ENCODE results near the gene EBNA1BP2. TPM values are rescaled to one million over a fixed set of nuclear protein-coding genes. Genes with fewer than 3 reads are reported as not detected.
"Not testable (repeated sequence)": the region's sequence is repeated elsewhere in the genome, so short reads cannot be mapped to it uniquely, and the experiment has no call there.

Gene EBNA1BP2
- total RNA-seq, 1 experiment from 2014 or later: 111 TPM

- peak; percentile 83 for DNase-seq (ENCODE audit: low read depth)
Observed at GRCh38 chr1:43172527-43172972, 460 bp upstream of the EBNA1BP2 start.

- DNase-seq (ENCODE audit: low read depth): no peak
Observed at GRCh38 chr1:43171312-43171875, 696 bp downstream of the EBNA1BP2 start.

GRCh38 chr1:43165765-43166164 lies 6.3 kb downstream of the EBNA1BP2 start:
- DNase-seq (ENCODE audit: low read depth): no peak

GRCh38 chr1:43165162-43165561 lies 6.9 kb downstream of the EBNA1BP2 start:
- no peak for DNase-seq (ENCODE audit: low read depth)

GRCh38 chr1:43156026-43156425 lies 16.1 kb downstream of the EBNA1BP2 start:
- peak; percentile 7 for DNase-seq (ENCODE audit: low read depth)

- DNase-seq (ENCODE audit: low read depth): no peak
Observed at GRCh38 chr1:43153443-43153842, 18.6 kb downstream of the EBNA1BP2 start.

- peak; percentile 8 for DNase-seq (ENCODE audit: low read depth)
Observed at GRCh38 chr1:43152866-43153265, 19.2 kb downstream of the EBNA1BP2 start.

GRCh38 chr1:43149889-43150288 lies 22.2 kb downstream of the EBNA1BP2 start:
- no peak for DNase-seq (ENCODE audit: low read depth)

- DNase-seq (ENCODE audit: low read depth): peak; percentile 41
Observed at GRCh38 chr1:43147625-43148327, 24.3 kb downstream of the EBNA1BP2 start.

GRCh38 chr1:43144237-43144636 lies 27.9 kb downstream of the EBNA1BP2 start:
- peak; percentile 48 for DNase-seq (ENCODE audit: low read depth)

- DNase-seq (ENCODE audit: low read depth): peak; percentile 18
Observed at GRCh38 chr1:43143441-43143888, 28.6 kb downstream of the EBNA1BP2 start.

GRCh38 chr1:43140583-43140982 lies 31.5 kb downstream of the EBNA1BP2 start:
- DNase-seq (ENCODE audit: low read depth): no peak

- no peak for DNase-seq (ENCODE audit: low read depth)
Observed at GRCh38 chr1:43140010-43140409, 32.1 kb downstream of the EBNA1BP2 start.

GRCh38 chr1:43139295-43139694 lies 32.8 kb downstream of the EBNA1BP2 start:
- not testable (repeated sequence) for DNase-seq (ENCODE audit: low read depth)

- DNase-seq (ENCODE audit: low read depth): peak; percentile 31
Observed at GRCh38 chr1:43137445-43138052, 34.5 kb downstream of the EBNA1BP2 start.

GRCh38 chr1:43135857-43136781 lies 36.0 kb downstream of the EBNA1BP2 start:
- no peak for DNase-seq (ENCODE audit: low read depth)

- no peak for DNase-seq (ENCODE audit: low read depth)
Observed at GRCh38 chr1:43134640-43135039, 37.5 kb downstream of the EBNA1BP2 start.

- DNase-seq (ENCODE audit: low read depth): no peak
Observed at GRCh38 chr1:43134068-43134467, 38.0 kb downstream of the EBNA1BP2 start.

- no peak for DNase-seq (ENCODE audit: low read depth)
Observed at GRCh38 chr1:43129426-43129825, 42.7 kb downstream of the EBNA1BP2 start.

GRCh38 chr1:43128816-43129215 lies 43.3 kb downstream of the EBNA1BP2 start:
- no peak for DNase-seq (ENCODE audit: low read depth)

- DNase-seq (ENCODE audit: low read depth): no peak
Observed at GRCh38 chr1:43123031-43123430, 49.1 kb downstream of the EBNA1BP2 start.

Measured in LHCN-M2 (cell line).